Breast epithelium (tissue), 4 donors: ENCODE measurements around the gene FAM83F. TPM values are rescaled to one million over a fixed set of nuclear protein-coding genes. Genes with fewer than 3 reads are reported as not detected.

Experiments used
- DNase-seq, 2 donors: peaks; one replicate each; pipeline ENCODE4 v3.0.0-alpha.2; 2019; ENCODE audit warnings: low spot score in 2 of 2
- H3K27ac ChIP-seq, 2 donors: fragments of 200-600 bp; sonication (generic) in 1 of 2; one replicate each; pipeline ENCODE4 v1.5.1; 2016 to 2019; ENCODE audit warnings: mild to moderate bottlenecking in 1 of 2
- H3K27me3 ChIP-seq, 2 donors: fragments of 200-600 bp; sonication (generic) in 1 of 2; one replicate each; pipeline versions ENCODE4 v1.5.1 to v1.6.0; 2017 to 2019; ENCODE audit warnings: control low read depth in 1 of 2, mild to moderate bottlenecking in 1 of 2
- H3K36me3 ChIP-seq: fragments of 200-600 bp; one replicate; pipeline ENCODE4 v1.5.1; 2019
- H3K4me1 ChIP-seq, 2 donors: fragments of 200-600 bp; sonication (generic); one replicate each; pipeline ENCODE4 v1.5.1; 2016 to 2019; ENCODE audit warnings: control low read depth in 1 of 2
- H3K4me3 ChIP-seq, 3 donors: fragments of 200-600 bp; sonication (generic); 1 replicate in 2 of 3; 2 replicates in 1 of 3; pipeline ENCODE4 v1.5.1; 2016 to 2019; ENCODE audit warnings: mild to moderate bottlenecking in 3 of 3, moderate library complexity in 2 of 3
- H3K9me3 ChIP-seq, 2 donors: fragments of 200-600 bp; sonication (generic) in 1 of 2; one replicate each; pipeline ENCODE4 v1.5.1; 2016 to 2019; ENCODE audit warnings: control low read depth in 1 of 2
- CTCF ChIP-seq, 3 donors: fragments of 450-650 bp; IDR thresholded peaks; one replicate each; pipeline ENCODE4 v1.5.1; 2016 to 2017; ENCODE audit warnings: antibody characterized with exemption in 3 of 3, mild to moderate bottlenecking in 3 of 3, moderate library complexity in 3 of 3
- POLR2A ChIP-seq: fragments of 450-650 bp; IDR thresholded peaks from one replicate; pipeline ENCODE4 v1.6.1; 2016; ENCODE audit warnings: antibody characterized with exemption, mild to moderate bottlenecking, moderate library complexity
- POLR2AphosphoS5 ChIP-seq, 3 donors: sonication (generic); formaldehyde crosslinking; IDR thresholded peaks; one replicate each; pipeline ENCODE4 v1.6.1; 2017; ENCODE audit warnings: antibody characterized with exemption in 3 of 3
- intact Hi-C: fragments of 100-400 bp; cut with DNase I; formaldehyde crosslinking; loops from one replicate; pipeline ENCODE4 v1.15.1; 2023; ENCODE audit warnings: low total_unique reads
- total RNA-seq, 3 donors: library from RNA; depleted of rRNA; stranded (reverse); fragments of >200 nt; gene quantifications; one replicate each; pipeline ENCODE4 v1.1.0, GENCODE V29; 2016

FAM83F gene
- total RNA-seq, 3 donors from 2014 or later = 4.5 to 15.5 (median 7.5) TPM

- peaks cover 0 to 6% of the 10 kb centered on the region in 2 donors for H3K4me1 ChIP-seq
- intact Hi-C loops = no loop called here
These were observed 39.1 kb upstream of the FAM83F start for GRCh38 chr22:39955675-39956074.

GRCh38 chr22:39956932-39957664 is 37.7 kb upstream of the FAM83F start:
- Histone ChIP-seq H3K4me3 (no peak overlapping the region), H3K36me3 (no peaks in the 10 kb centered on the region)

More at GRCh38 chr22:39955675-39956074, 39.1 kb upstream of the FAM83F start:
- Histone ChIP-seq H3K36me3 (no peaks in the 10 kb centered on the region), H3K27ac (peak overlapping the region in 1 of 2 donors; percentile 76), H3K4me3 (no peak overlapping the region), H3K27me3 (no peaks in the 10 kb centered on the region), H3K9me3 (no peaks in the 10 kb centered on the region)
- DNase-seq = no peak
- TF ChIP-seq CTCF (IDR thresholded peaks at IDR 0.05) = no peak
- no peak for TF ChIP-seq POLR2A
- no peak for TF ChIP-seq POLR2AphosphoS5 (IDR thresholded peaks at IDR 0.05)

GRCh38 chr22:39958009-39958711 is 36.6 kb upstream of the FAM83F start:
- Histone ChIP-seq H3K4me3 (no peak overlapping the region), H3K27me3 (no peaks in the 10 kb centered on the region), H3K4me1 (peaks cover 0 to 6% of the 10 kb centered on the region in 2 donors), H3K27ac (no peak overlapping the region), H3K36me3 (no peaks in the 10 kb centered on the region), H3K9me3 (no peaks in the 10 kb centered on the region)
- no peak for DNase-seq
- intact Hi-C loops = no loop called here
- TF ChIP-seq CTCF (IDR thresholded peaks at IDR 0.05) = no peak
- no peak for TF ChIP-seq POLR2AphosphoS5 (IDR thresholded peaks at IDR 0.05)
- no peak for TF ChIP-seq POLR2A

More at GRCh38 chr22:39956932-39957664, 37.7 kb upstream of the FAM83F start:
- intact Hi-C loops = no loop called here
- Histone ChIP-seq H3K27me3 (no peaks in the 10 kb centered on the region), H3K27ac (no peak overlapping the region), H3K4me1 (peaks cover 0 to 6% of the 10 kb centered on the region in 2 donors), H3K9me3 (no peaks in the 10 kb centered on the region)
- no peak for DNase-seq
- TF ChIP-seq POLR2AphosphoS5 (IDR thresholded peaks at IDR 0.05) (no peak), CTCF (IDR thresholded peaks at IDR 0.05) (no peak), POLR2A (no peak)

- intact Hi-C loops = no loop called here
- no peak overlapping the region for H3K27ac ChIP-seq
- H3K9me3 ChIP-seq = no peaks in the 10 kb centered on the region
- H3K27me3 ChIP-seq = no peaks in the 10 kb centered on the region
- no peaks in the 10 kb centered on the region for H3K36me3 ChIP-seq
- no peak for DNase-seq
- TF ChIP-seq POLR2A (no peak), POLR2AphosphoS5 (IDR thresholded peaks at IDR 0.05) (no peak)
- peaks cover 0 to 5% of the 10 kb centered on the region in 2 donors for H3K4me1 ChIP-seq
- no peak overlapping the region for H3K4me3 ChIP-seq
These were observed 35.7 kb upstream of the FAM83F start for GRCh38 chr22:39958949-39959639.

- no peaks in the 10 kb centered on the region for H3K9me3 ChIP-seq
- no peak for DNase-seq
- H3K36me3 ChIP-seq = no peaks in the 10 kb centered on the region
- intact Hi-C loops = no loop called here
- TF ChIP-seq POLR2A = no peak
- peak in 1 of 3 donors; percentile 11 for TF ChIP-seq CTCF (IDR thresholded peaks at IDR 0.05)
- TF ChIP-seq POLR2AphosphoS5 (IDR thresholded peaks at IDR 0.05) = no peak
- H3K27me3 ChIP-seq = no peaks in the 10 kb centered on the region
- H3K27ac ChIP-seq = peak within 1 kb of the TSS in 1 of 2 donors; percentile 26
- H3K4me3 ChIP-seq = no peak within 1 kb of the TSS
- no peaks in the 10 kb centered on the region for H3K4me1 ChIP-seq
These were observed 34.9 kb upstream of the FAM83F start, which contains the start of gene TMA7B for GRCh38 chr22:39959640-39960447. Gene TMA7B, plus strand, starts transcription at chr22:39960397. Its CDS starts 3,978 bp downstream, at chr22:39964375.
